Activated CD4-positive, alpha-beta T cell treated with anti-CD3 and anti-CD28 coated beads, Interleukin-2, amount 50 U/mL, for 48 hours (primary cell): ENCODE measurements around the gene JCAD.
"Not testable (repeated sequence)": the region's sequence is repeated elsewhere in the genome, so short reads cannot be mapped to it uniquely, and the experiment has no call there.

Experiments
- DNase-seq, 2 experiments: peaks; one replicate each; pipeline ENCODE4 v3.0.0-alpha.2; 2020

Gene JCAD

DNA sequence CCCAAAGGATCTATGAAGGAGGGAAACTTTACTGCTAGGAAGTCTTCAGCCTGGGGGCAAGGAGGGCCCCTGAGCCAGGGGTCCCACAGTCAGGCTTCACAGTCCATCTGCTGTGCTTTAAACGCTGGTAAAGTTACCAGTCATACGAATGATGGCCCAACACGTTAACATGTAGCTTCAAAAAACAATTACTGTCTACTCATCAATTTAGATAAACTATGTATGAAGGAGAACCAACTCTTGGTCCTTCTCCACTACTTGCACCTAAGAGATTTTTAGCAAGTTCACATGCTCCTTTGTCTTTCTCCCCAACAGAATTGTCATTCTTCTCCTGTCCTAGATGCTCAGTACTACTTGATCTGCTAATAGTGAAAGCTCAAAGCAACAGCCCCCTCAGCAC, 16.6 kb downstream of the JCAD start:
- no peak for DNase-seq

DNA sequence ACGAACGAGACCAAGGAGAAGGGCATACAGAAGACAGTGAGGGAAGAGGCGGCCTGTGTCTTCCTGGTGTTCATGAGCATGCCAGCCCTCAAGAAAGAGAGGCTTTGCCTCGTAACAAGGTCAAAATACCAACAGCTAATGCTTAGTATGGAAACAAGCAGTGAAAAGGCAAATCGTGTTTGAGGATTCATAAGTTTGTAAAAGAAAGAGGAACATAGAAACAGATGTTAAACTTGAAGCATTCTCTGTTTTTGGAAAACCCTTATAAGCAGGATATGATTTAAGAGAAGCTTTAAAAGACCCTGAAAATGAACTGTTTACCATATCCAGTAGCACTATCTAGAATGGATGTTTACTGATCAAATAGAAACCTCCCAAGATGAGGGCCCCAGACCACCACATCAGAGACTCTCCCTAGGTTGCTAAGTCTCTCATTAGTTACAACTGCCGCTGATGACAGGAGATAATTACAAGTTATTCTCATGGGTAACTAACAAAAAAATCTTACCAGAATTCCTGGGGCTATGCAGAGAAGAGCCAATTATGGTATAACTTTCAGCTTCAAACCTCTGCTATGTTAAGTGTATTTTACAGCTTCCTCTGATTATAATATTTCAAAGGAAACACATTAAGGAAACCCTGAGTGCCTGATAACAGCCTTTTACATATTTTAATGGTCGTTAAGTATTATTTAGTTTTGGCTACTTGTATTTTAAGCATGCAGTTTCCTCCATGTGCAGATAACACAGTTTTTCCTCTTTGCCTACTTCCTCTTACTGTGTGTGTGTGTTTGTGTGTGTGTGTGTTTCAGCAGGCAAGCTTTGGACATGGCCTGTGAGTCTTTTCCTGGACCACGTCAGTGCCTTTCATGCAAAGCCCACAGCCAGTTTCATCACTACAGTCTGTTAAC, 17.9 kb downstream of the JCAD start:
- no peak for DNase-seq

DNA sequence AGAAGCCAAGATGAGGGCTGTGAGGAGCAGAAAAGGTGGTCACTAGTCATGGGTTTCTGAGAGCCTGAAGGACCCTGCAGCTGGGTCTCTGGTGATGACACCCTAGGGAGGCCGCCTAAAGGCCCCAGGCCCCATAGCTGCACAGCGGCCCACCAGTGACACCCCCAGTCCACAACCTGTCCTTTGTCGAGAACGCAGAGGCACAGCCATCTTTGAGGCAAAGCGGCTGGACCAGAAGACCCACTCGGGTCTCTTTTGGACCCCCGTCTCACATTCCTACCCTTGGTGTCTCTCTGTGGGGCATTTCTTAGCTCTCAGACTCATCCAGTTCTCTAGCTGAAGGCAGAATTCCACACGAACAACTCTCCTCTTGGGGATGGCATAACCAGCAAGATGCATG, 18.8 kb downstream of the JCAD start:
- no peak for DNase-seq

DNA sequence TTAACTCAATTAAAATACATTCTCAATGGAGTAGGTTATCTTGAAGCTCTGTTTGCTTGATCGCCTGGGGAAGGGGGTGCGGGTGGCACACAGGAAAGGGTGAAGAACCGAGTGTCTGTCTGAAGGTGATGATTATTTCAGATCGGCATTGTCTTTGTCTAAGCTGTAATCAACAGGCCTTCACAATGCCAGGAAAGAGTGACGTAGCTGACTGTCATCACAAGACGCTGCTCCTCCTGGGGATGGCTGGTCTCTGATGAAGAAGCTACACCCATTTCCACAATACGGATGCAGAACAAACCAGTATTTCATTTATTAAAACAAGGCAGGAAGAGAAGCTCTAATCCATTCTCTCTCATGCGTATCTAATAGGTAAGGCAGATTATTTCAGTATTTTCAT, 19.4 kb downstream of the JCAD start:
- DNase-seq, result no peak

DNA sequence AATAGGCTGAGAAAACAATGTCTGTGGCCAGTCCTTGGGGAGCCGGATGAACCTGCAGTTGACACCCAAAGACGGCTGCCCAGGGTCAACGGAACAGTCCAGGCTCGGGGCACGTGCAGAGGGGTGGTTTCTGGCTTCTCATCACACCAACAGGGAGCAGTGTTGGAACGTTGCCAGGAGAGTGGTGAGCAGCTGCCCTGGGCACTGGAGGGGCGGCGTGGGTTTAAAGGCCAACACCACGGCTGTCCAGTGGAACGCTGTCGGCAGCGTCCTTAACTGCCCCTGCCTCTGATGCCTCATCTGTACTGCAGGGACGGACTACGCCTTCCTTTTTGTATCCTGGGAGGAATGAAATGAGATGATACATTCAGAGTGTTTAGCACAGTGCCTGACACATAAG, 19.8 kb downstream of the JCAD start:
- DNase-seq, result no peak

DNA sequence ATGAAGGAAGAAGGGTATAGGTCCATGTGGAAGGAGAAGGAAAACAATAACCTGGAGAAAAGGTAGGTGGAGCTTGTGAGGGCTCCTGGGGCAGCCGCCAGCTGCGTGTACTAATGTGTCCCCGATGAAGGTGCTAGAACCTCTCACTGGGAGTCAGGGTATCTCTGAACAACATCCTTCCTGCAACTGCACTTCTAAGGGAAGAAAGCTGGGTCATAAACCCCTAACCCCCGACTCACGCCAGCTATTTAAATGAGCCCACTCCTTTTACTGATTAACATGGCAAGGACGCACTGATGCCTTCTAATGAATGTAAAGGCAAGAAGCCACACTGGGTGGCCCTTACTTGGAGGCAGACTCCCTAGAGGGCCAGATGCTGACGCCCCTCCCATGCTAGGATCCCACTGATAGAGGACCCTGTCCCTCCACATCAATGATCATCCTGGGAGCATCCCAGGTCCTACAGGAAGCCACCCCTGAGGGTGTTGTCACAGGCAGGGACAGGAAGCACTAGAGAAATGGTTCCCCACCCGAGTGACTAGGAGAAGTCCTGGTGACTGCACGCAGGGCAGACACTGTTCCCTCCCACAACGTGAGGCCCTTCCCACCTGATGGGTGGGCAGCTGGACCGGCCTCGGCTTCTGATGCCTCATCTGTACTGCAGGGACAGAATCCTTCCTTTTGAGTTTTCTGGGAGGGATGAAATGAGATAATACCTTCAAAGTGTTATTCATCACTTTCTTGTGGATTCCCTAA, 20.4 kb downstream of the JCAD start:
- DNase-seq, result no peak

DNA sequence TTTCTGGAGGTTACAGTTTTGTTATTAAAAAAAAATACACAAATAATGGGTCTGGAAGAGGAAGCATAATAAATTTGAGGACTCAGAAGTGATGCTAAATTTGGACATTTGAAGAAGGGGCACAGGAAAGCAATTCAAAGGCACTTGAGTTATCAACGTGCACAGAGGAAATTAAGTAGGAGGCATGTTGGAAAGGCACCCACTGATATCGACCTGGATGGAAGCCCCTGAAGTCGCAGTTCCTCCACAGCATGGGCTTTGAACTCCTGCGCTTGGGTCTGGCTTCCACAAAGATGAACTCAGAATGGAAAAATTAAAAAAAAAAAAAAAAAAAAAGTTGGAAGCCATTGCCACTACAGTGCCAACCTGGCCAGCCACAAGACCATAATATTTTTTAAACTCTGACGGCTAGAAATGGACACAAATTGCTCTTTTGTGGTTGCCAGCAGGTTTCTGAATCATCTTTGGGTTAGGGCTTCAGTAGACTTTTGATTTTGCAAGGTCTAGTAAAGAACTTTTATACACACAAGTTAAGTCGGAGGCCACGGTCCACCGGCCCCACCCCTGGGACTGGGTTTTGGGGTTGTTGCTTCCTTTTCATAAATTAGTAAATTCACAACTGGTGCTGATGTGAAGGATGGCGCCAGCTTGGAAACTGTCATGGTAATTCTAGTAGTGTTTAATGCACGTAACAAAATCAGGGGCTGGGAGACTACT, 21.6 kb downstream of the JCAD start:
- no peak for DNase-seq

DNA sequence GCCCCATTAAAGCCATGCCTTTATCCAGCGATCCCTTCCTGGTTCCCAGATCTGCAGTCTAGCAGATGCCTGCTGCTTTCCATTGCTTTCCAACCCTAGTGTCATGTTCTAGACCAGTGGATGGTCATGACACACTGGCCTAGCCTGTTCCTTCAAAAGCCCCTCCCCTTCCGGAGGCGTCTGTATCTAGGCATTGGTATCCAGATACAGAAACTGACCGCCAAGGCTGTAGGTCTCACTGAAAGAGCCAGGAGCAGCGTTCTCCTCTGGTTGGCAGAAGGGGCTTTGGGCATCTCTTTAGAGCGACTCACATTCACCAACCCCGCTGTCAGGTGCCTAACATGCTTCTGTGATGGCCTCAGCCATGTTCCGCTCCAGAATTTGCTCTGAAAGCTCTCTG, 22.6 kb downstream of the JCAD start:
- DNase-seq, result no peak

DNA sequence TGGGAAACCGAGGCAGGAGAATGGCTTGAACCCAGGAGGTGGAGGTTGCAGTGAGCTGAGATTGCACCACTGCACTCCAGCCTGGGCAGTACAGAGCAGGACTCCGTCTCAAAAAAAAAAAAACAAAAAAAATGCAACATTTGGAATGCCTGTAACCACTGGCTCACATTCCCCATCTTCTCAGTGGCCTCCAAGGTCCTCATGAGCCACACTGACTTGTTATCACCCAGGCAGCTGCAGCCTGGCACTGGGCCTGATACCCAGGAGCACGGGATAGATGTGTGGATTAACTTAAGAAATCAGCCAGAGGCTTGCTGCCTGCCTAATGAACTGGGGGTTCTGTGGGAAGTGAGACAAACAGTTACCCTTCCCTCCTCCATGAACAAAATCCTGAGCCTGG, 23.0 kb downstream of the JCAD start:
- DNase-seq, result no peak

DNA sequence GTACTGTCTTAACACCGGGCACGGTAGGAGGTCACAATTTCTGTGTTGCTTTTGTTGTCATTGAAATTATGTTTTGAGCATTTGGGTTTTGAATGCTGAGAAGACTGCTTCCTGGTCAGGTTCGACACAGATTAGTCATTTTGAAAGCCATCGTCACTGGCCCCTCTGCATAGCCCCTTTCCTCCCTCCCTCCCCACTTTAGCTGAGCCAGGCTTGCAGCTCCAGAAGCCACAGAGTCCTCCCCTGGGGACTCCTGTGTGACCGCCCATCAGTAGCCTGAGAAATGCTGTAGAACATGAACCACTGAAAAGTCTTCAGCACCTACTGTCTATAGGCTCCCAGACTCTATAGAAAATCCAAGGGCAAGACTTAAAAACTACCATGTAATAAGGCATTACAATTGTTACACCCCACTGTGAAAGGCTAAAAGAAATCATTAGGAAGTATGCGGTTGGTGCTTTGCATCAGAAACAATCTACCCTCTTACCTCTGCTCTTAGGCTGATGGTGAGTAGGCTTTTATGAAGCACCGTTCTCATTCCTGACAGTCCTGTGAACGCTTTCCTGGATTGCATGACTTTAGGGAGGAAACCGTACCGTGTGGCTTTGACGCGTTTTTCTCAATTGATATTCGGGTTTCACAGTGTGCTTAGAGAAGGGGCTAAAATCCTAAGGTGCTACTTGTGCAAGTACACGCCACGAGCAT, 24.8 kb downstream of the JCAD start:
- no peak for DNase-seq

DNA sequence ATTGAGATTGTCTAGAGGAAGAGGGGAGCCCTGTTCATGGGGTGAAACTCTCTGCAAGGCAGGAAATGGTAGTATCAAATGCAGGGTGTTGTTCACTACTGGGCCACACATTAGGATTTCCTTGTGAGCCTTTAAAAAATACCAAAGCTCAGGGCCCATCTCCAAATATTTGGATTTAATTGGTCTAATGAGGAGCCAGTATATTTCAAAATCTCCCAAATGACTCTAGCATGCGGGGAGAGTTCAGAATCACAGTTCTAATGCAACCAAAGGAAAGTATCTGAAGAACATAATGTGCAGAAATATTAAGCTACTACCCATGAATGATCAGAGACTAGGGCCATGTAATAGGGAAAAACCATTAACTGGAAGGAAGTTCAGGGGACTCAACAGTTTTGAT, 27.3 kb downstream of the JCAD start:
- DNase-seq, result no peak

DNA sequence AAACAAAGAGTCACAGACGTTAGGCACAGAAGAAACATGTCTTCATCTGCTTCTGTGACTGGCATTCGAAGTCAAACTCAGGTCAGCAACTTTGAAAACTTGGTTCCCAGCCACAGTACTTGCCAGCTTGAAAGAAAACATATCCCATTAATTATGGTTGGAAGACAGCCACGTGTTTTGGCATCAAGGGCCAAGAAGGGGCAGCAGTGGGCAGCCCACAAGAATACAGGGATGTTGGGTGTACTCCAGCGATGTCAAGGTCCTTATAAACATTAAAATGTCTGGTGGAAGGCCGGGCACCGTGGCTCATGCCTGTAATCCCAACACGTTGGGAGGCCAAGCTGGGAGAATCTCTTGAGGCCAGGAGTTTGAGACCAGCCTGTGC, 29.5 kb downstream of the JCAD start:
- DNase-seq, result no peak

DNA sequence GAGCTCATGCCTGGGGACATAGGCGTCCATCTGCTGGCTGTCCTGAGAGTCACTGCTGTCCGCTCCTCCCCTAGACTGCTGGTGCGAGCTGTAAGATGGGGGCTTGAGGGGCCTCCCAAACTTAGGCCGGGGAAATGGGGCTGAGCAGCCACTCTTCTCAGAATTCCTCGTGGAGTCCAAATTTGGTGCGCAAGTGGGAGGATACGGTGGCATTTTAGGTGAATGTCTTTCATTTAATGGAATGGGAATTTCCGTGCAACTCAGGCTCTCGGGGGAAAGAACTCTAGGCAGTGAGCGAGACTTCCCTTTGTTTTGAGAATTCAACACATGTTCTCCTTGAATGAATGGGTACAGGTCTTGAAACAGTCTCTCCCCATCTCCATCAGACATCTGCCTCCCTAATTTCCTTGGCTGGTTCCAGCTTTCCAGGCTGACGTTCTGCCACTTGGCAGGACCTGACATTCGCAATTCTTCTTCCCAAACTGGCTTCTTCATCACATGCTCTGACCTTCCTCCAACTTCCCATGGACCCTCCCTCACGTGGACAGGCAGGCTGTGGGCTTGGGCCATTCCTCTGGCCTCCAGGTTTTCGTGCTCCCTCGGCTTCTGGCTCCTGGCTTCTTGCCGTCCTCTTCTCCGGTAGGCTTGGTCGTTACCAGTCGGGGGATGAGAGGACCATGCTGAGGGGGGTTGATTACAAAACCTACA, 30.1 kb downstream of the JCAD start:
- no peak for DNase-seq

DNA sequence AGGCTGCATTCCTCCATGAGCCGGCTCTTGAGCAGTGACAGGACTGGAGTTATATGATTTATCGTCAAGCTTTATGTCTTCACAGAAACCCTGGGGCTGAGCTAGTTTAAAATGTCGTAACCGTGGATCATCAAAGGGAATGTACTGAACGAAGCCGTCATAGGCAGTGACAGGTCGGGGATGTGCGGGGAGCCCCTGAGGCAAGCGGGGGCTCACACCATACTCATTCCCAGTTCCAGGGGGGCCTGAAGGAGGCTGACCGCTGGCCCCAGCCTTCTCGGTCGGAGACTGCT, 30.7 kb downstream of the JCAD start:
- DNase-seq, result no peak

DNA sequence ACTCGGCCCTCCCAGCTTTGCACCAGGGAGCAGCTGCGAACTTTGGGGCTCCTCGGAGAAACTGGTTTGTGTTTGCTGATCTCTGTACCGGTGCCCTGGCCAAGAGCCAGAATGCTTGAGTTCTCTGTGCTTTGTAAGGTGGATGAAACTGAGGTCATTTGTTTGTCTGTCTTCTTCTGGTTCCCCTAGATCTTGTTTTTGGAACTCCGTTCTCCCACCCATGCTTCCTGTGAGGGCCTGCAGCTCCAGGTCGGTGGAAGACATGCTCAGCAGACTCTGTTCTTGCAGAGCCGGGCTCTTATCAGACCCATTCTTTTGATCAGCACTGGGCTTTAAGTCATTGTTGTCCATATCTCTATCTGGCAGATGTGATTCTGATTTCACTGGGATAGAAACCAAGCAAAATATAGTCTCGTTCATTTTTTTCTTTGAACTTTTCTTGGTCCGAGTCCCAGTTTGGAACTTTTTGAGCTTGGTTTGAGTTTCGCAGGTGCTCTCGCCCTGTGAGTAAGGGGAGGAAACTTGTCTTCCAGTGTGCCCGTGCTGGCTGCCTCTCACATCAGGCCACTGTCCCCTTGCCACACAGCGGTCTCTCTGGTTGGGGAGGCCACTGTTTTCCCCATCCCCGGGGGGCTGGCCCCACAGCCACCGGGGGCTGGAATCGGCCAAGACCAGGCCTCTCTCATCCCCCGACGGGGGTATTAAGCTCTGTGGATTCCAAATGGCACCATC, 31.2 kb downstream of the JCAD start:
- DNase-seq, result peak; percentile 26 to 38

DNA sequence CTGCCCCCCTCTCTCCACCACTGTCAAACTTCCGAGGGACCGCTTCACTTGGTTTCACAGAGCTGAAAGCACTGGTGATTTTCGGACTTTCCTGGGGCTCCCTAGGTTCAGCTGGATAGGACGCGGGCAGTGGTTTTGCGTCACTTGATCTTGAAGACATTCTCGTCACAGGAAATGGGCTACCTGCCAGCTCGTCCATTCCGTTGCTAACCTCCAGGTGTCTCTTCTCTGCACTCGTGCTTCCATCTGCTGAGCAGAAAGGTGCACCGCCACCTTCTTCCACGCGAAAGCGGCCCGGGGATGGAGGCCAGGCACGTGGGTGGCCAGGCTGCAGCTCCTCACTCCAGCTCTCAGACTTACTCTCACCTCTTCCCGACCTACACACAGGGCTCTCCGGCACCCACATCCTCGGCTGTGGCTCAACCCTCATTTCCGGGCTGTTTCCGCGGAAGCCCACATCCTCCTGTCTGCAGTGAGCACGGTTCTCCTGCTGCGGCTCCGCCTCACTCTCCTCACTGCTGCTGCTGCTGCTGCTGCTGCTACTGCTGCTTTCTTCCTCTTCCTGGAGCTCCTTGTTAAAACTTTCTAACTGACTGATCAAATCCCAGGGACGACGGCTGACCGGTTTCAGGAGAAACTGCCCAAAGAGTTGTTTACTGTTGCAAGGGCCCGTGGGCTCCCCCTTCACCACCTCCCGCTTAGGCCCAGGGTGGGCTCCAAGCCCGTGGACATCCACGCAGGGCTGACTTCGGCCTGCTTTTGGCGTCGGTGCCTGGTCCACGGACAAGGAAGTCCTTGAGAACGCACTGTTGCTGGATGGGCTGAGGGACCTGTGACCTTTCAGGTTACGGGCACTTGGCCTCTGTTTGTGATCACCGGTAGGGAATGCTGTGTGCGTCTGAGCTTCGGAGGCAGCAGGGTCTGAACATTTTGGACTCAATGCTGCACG, 32.1 kb downstream of the JCAD start:
- peak; percentile 82 to 88 for DNase-seq

DNA sequence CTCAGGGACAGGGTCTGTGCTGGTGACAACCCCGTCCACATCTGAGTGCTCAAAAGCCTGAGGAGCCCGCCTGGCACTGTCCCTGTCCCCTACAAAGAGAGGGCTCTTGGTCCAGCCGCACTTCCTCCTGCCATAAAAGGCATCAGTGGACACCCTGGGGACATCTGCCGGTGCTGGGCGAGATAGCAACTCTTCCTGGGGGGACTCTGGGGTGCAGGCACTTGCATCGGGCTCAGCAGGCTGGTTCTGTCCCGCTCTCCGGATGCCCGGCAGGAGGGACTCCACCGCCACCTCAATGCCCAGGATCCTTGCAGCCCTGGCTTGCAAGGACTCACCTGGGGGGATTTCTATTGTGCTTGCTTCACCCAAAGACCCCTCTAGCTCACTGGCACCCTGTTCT, 32.8 kb downstream of the JCAD start:
- DNase-seq, result no peak

DNA sequence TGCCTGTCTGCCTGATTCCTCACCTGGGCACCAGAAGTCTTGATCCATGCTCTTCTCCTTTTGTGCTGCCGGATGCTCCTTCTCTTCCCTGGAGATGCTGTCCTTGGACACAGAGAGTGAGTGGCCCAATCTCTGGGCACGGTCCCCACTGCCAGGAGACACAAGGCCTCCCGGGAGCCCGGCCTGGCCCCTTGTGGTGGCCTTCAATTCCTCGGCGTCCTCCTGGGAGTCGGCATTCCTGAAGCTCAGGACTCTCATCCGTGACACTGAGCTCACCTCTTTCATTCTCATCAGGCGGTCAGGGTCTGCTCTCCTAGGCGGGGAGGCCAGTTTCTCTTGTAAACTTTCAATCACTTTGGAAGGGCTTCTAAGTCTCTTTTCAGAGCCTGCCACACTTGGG, 33.3 kb downstream of the JCAD start:
- no peak for DNase-seq

DNA sequence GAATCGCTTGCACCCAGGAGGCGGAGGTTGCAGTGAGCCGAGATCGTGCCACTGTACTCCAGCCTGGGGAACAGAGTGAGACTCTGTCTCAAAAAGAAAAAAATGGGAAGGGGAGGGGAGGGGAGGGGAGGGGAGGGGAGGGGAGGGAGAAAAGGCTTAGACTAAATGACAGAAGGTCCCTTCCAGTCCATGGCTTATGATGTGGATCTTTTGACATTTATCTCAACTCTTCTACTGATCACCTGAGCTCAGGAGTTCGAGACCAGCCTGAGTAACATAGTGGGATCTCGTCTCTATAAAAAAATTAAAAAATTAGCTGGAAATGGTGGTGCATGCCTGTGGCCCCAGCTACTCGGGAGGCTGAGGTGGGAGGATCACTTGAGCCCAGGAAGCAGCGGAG, 34.0 kb downstream of the JCAD start:
- not testable (repeated sequence) for DNase-seq

DNA sequence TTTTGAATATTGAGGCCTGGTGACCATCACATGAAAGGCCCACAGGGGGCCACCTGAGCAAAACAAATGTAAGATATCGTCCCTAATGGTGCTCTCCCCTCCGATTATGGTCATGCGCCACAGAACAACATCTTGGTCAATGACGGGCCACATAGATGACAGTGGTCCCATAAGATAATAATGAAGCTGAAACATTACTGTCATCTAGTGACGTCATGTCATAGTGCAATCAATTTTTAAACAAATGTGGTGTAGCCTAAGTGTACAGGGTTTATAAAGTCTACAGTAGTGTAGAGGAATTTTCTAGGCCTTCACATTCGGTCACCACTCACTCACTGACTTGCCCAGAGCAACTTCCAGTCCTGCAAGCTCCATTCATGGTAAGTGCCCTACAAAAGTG, 36.8 kb downstream of the JCAD start:
- DNase-seq, result no peak

DNA sequence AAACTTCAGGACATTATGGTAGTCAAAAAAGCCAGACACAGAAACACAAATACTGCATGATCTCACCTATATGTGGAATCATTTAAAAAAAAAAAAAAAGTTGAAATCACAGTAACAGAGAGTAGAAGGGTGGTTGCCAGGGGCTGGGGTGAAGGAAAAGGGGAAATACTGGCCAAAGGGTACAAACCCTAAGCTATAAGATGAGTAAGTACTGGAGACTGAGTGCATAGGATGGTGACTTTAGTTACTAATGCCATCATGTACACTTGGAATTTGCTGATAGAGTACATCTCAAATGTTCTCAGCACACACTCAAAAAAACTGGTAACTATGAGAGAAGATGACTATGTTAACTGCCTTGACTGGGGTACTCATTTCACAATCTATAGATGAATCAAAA, 39.9 kb downstream of the JCAD start:
- DNase-seq, result no peak
